SH-SY5Y (cell line): ENCODE results near the gene HAP1.

Experiments used
- GATA2 ChIP-seq: IDR thresholded peaks from 2 replicates; pipeline ENCODE4 v1.6.1; 2011; ENCODE audit warnings: mild to moderate bottlenecking, low read depth, low read length
- GATA3 ChIP-seq: IDR thresholded peaks from 2 replicates; pipeline ENCODE4 v1.6.1; 2011; ENCODE audit warnings: low read depth, mild to moderate bottlenecking, low read length, moderate library complexity

- TF ChIP-seq GATA2 (no peak), GATA3 (no peak)
Measured at GRCh38 chr17:41769985-41770384, 35.5 kb upstream of the HAP1 start.
